ENCODE results near the gene SDK2. TPM values are rescaled to one million over a fixed set of nuclear protein-coding genes. Genes with fewer than 3 reads are reported as not detected.
"Not testable (repeated sequence)": the region's sequence is repeated elsewhere in the genome, so short reads cannot be mapped to it uniquely, and the experiment has no call there.

The SDK2 gene
- total and polyA plus RNA-seq, 2 donors from 2014 or later, result 0.37 to 2.4 TPM

GRCh38 chr17:73313526-73314127 is 330.6 kb downstream of the SDK2 start:
- intact Hi-C loops (cut with DNase I), result no loop called here
- H3K27me3 ChIP-seq (ENCODE audit: control insufficient read depth, insufficient read depth, low read length), result no peaks in the 10 kb centered on the region
- H3K4me1 ChIP-seq (ENCODE audit: control insufficient read depth in 2 of 3, insufficient read depth in 2 of 3, low read depth in 1 of 3, low read length in 3 of 3), result peaks cover 0 to 16% (median 5%) of the 10 kb centered on the region in 3 donors
- FAIRE-seq (no peak), DNase-seq (no peak)
- no peaks in the 10 kb centered on the region for H3K36me3 ChIP-seq (ENCODE audit: control insufficient read depth in 2 of 3, insufficient read depth in 3 of 3, low read length in 3 of 3)
- H3K9me3 ChIP-seq (ENCODE audit: control insufficient read depth in 2 of 3, insufficient read depth in 1 of 3, low read length in 3 of 3), result no peaks in the 10 kb centered on the region
- no peak for TF ChIP-seq CTCF (IDR thresholded peaks at IDR 0.05; ENCODE audit: borderline replicate concordance, extremely low read depth, insufficient read depth)
- H3K9ac ChIP-seq (ENCODE audit: low read length in 3 of 3), result no peak overlapping the region
- H3K4me3 ChIP-seq (ENCODE audit: low read length in 3 of 3), result no peak overlapping the region
- no peak overlapping the region for H3K27ac ChIP-seq (ENCODE audit: low read depth in 2 of 2, low read length in 2 of 2)

GRCh38 chr17:73312887-73313286 is 331.4 kb downstream of the SDK2 start:
- FAIRE-seq; H3K36me3 ChIP-seq (ENCODE audit: control insufficient read depth in 2 of 3, insufficient read depth in 3 of 3, low read length in 3 of 3); H3K27ac ChIP-seq (ENCODE audit: low read depth in 2 of 2, low read length in 2 of 2): not testable (repeated sequence)

GRCh38 chr17:73311781-73312641 is 332.2 kb downstream of the SDK2 start, which contains the start of gene CDC42EP4:
Gene CDC42EP4 (minus strand): TSS chr17:73312001. CDS start chr17:73286500, 25,501 bp downstream.
- Histone ChIP-seq H3K9me3 (ENCODE audit: control insufficient read depth in 2 of 3, insufficient read depth in 1 of 3, low read length in 3 of 3) (no peaks in the 10 kb centered on the region), H3K36me3 (ENCODE audit: control insufficient read depth in 2 of 3, insufficient read depth in 3 of 3, low read length in 3 of 3) (no peaks in the 10 kb centered on the region), H3K27ac (ENCODE audit: low read depth in 2 of 2, low read length in 2 of 2) (peak within 1 kb of the TSS; percentile 97 to 98), H3K4me3 (ENCODE audit: low read length in 3 of 3) (peak within 1 kb of the TSS; percentile 90 to 95 (median 92)), H3K27me3 (ENCODE audit: control insufficient read depth, insufficient read depth, low read length) (no peaks in the 10 kb centered on the region), H3K9ac (ENCODE audit: low read length in 3 of 3) (peak within 1 kb of the TSS; percentile 78 to 97 (median 97)), H3K4me1 (ENCODE audit: control insufficient read depth in 2 of 3, insufficient read depth in 2 of 3, low read depth in 1 of 3, low read length in 3 of 3) (peaks cover 0 to 18% (median 9%) of the 10 kb centered on the region in 3 donors)
- TF ChIP-seq CTCF (IDR thresholded peaks at IDR 0.05; ENCODE audit: borderline replicate concordance, extremely low read depth, insufficient read depth), result no peak
- DNase-seq (peak; percentile 97 to 98 (median 98)), FAIRE-seq (no peak)
- intact Hi-C loops (cut with DNase I), result no loop called here

More at GRCh38 chr17:73312887-73313286, 331.4 kb downstream of the SDK2 start:
- H3K4me3 ChIP-seq (ENCODE audit: low read length in 3 of 3); H3K27me3 ChIP-seq (ENCODE audit: control insufficient read depth, insufficient read depth, low read length); H3K9ac ChIP-seq (ENCODE audit: low read length in 3 of 3); H3K9me3 ChIP-seq (ENCODE audit: control insufficient read depth in 2 of 3, insufficient read depth in 1 of 3, low read length in 3 of 3); intact Hi-C loops (cut with DNase I); DNase-seq: not testable (repeated sequence)
- H3K4me1 ChIP-seq (ENCODE audit: control insufficient read depth in 2 of 3, insufficient read depth in 2 of 3, low read depth in 1 of 3, low read length in 3 of 3), result peaks cover 0 to 20% (median 7%) of the 10 kb centered on the region in 3 donors

- Histone ChIP-seq H3K9ac (ENCODE audit: low read length in 3 of 3) (peak overlapping the region; percentile 78 to 97 (median 97)), H3K4me1 (ENCODE audit: control insufficient read depth in 2 of 3, insufficient read depth in 2 of 3, low read depth in 1 of 3, low read length in 3 of 3) (peaks cover 0 to 24% (median 15%) of the 10 kb centered on the region in 3 donors), H3K27me3 (ENCODE audit: control insufficient read depth, insufficient read depth, low read length) (no peaks in the 10 kb centered on the region), H3K4me3 (ENCODE audit: low read length in 3 of 3) (peak overlapping the region; percentile 90 to 95 (median 92)), H3K36me3 (ENCODE audit: control insufficient read depth in 2 of 3, insufficient read depth in 3 of 3, low read length in 3 of 3) (no peaks in the 10 kb centered on the region), H3K27ac (ENCODE audit: low read depth in 2 of 2, low read length in 2 of 2) (peak overlapping the region; percentile 97 to 98), H3K9me3 (ENCODE audit: control insufficient read depth in 2 of 3, insufficient read depth in 1 of 3, low read length in 3 of 3) (no peaks in the 10 kb centered on the region)
- DNase-seq, result peak in 2 of 5 donors; percentile 37 to 89
- FAIRE-seq, result no peak
- no peak for TF ChIP-seq CTCF (IDR thresholded peaks at IDR 0.05; ENCODE audit: borderline replicate concordance, extremely low read depth, insufficient read depth)
- intact Hi-C loops (cut with DNase I), result no loop called here
Measured at GRCh38 chr17:73311428-73311780, 332.8 kb downstream of the SDK2 start.

All from kidney (tissue), 14 donors.